Adipocyte (in vitro differentiated cells): ENCODE results near the gene HOXA6.

Source experiments
- DNase-seq: peaks from one replicate; pipeline ENCODE4 v3.0.0-alpha.2; 2015; ENCODE audit warnings: low read depth
- H3K27me3 ChIP-seq: replicated peaks from 2 replicates; pipeline ENCODE4 v1.7.0; 2013; ENCODE audit warnings: mild to moderate bottlenecking, low read length, moderate library complexity; ENCODE audit not compliant: control insufficient read depth, insufficient read depth
- H3K36me3 ChIP-seq: 2 replicates; pipeline ENCODE4 v1.7.0; 2013; ENCODE audit warnings: low read length, mild to moderate bottlenecking, moderate library complexity; ENCODE audit not compliant: control insufficient read depth, insufficient read depth, severe bottlenecking
- H3K4me1 ChIP-seq: 2 replicates; pipeline ENCODE4 v1.7.0; 2013; ENCODE audit warnings: mild to moderate bottlenecking, low read length, moderate library complexity; ENCODE audit not compliant: control insufficient read depth, insufficient read depth
- H3K4me3 ChIP-seq: 2 replicates; pipeline ENCODE4 v1.7.0; 2013; ENCODE audit warnings: mild to moderate bottlenecking, low read length, moderate library complexity
- H3K9ac ChIP-seq: 2 replicates; pipeline ENCODE4 v1.7.0; 2013; ENCODE audit warnings: mild to moderate bottlenecking, low read length, moderate library complexity
- H3K9me3 ChIP-seq: 2 replicates; pipeline ENCODE4 v1.7.0; 2013; ENCODE audit warnings: mild to moderate bottlenecking, low read length, moderate library complexity; ENCODE audit not compliant: control insufficient read depth

HOXA6 gene

GRCh38 chr7:27189295-27189996 lies 41.9 kb upstream of the HOXA6 start:
- no peak overlapping the region for H3K9ac ChIP-seq
- no peaks in the 10 kb centered on the region for H3K9me3 ChIP-seq
- H3K4me1 ChIP-seq = peaks cover 4% of the 10 kb centered on the region
- no peak for DNase-seq
- H3K36me3 ChIP-seq = no peaks in the 10 kb centered on the region
- no peak overlapping the region for H3K4me3 ChIP-seq
- H3K27me3 ChIP-seq = peaks cover 4% of the 10 kb centered on the region

- H3K4me1 ChIP-seq = peaks cover 6% of the 10 kb centered on the region
- H3K36me3 ChIP-seq = no peaks in the 10 kb centered on the region
- DNase-seq = no peak
- H3K4me3 ChIP-seq = peak overlapping the region; percentile 23
- peak overlapping the region; percentile 25 for H3K9ac ChIP-seq
- peaks cover 4% of the 10 kb centered on the region for H3K27me3 ChIP-seq
- H3K9me3 ChIP-seq = no peaks in the 10 kb centered on the region
These were observed 41.1 kb upstream of the HOXA6 start for GRCh38 chr7:27188386-27189294.

- peak overlapping the region; percentile 23 for H3K4me3 ChIP-seq
- no peak for DNase-seq
These were observed 40.2 kb upstream of the HOXA6 start for GRCh38 chr7:27187475-27188385.

GRCh38 chr7:27186668-27187474 lies 39.3 kb upstream of the HOXA6 start:
- Histone ChIP-seq H3K4me1 (peaks cover 21% of the 10 kb centered on the region), H3K36me3 (no peaks in the 10 kb centered on the region), H3K9me3 (no peaks in the 10 kb centered on the region), H3K27me3 (peaks cover 4% of the 10 kb centered on the region), H3K9ac (peak overlapping the region; percentile 93), H3K4me3 (peak overlapping the region; percentile 89)
- DNase-seq = no peak

More at GRCh38 chr7:27187475-27188385, 40.2 kb upstream of the HOXA6 start:
- Histone ChIP-seq H3K36me3 (no peaks in the 10 kb centered on the region), H3K27me3 (peaks cover 4% of the 10 kb centered on the region), H3K4me1 (peaks cover 13% of the 10 kb centered on the region), H3K9ac (peak overlapping the region; percentile 25), H3K9me3 (no peaks in the 10 kb centered on the region)

GRCh38 chr7:27185854-27186667 lies 38.5 kb upstream of the HOXA6 start:
- Histone ChIP-seq H3K27me3 (peaks cover 1% of the 10 kb centered on the region), H3K9me3 (no peaks in the 10 kb centered on the region), H3K4me1 (peaks cover 28% of the 10 kb centered on the region), H3K36me3 (no peaks in the 10 kb centered on the region), H3K4me3 (peak overlapping the region; percentile 89), H3K9ac (peak overlapping the region; percentile 93)
- no peak for DNase-seq

GRCh38 chr7:27185013-27185853 lies 37.7 kb upstream of the HOXA6 start, which contains the start of gene HOXA11:
HOXA11 (minus strand) TSS chr7:27185232; CDS start chr7:27185144, 88 bp downstream.
- peaks cover 35% of the 10 kb centered on the region for H3K4me1 ChIP-seq
- no peaks in the 10 kb centered on the region for H3K36me3 ChIP-seq
- H3K9ac ChIP-seq = peak within 1 kb of the TSS; percentile 93
- no peak for DNase-seq
- no peaks in the 10 kb centered on the region for H3K27me3 ChIP-seq
- peak within 1 kb of the TSS; percentile 89 for H3K4me3 ChIP-seq
- H3K9me3 ChIP-seq = no peaks in the 10 kb centered on the region

- peak; percentile 47 for DNase-seq
- Histone ChIP-seq H3K9me3 (no peaks in the 10 kb centered on the region), H3K9ac (peak overlapping the region; percentile 93), H3K4me3 (peak overlapping the region; percentile 89), H3K4me1 (peaks cover 37% of the 10 kb centered on the region), H3K36me3 (no peaks in the 10 kb centered on the region), H3K27me3 (no peaks in the 10 kb centered on the region)
These were observed 36.9 kb upstream of the HOXA6 start for GRCh38 chr7:27184337-27185012.

GRCh38 chr7:27183682-27184336 lies 36.2 kb upstream of the HOXA6 start:
- Histone ChIP-seq H3K4me3 (peak overlapping the region; percentile 89), H3K36me3 (no peaks in the 10 kb centered on the region), H3K4me1 (peaks cover 42% of the 10 kb centered on the region), H3K9me3 (no peaks in the 10 kb centered on the region), H3K27me3 (no peaks in the 10 kb centered on the region), H3K9ac (peak overlapping the region; percentile 93)
- no peak for DNase-seq
